Measurements from ENCODE around the gene LMF1.

Gene LMF1

DNA sequence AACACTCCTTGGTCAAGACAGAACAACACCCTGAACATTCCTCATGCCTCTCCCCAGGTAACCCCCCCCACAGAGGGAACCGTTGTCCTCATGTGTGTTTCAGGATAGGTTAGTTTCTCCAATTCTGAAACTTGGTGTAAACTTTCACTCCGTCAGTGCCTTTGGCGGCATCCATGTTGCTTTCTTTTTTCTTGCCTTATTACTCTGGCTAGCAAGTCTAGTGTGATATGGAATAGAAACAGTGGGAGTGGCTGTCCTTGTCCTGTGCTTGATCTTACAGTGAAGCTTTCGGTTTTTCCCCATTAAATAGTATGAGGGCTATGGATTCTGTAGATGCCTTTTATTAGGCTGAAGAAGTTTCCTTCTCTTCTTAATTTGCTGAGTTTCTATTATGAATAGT is 134.6 kb downstream of the LMF1 start:
- no peaks in the 10 kb centered on the region for H3K9me2 ChIP-seq (replicated peaks; ENCODE audit: insufficient read depth, low read length)
- H3K4me2 ChIP-seq (ENCODE audit: low read depth, low read length, poor library complexity, severe bottlenecking), result no peak overlapping the region
- no peak overlapping the region for H3K27ac ChIP-seq (ENCODE audit: low read depth, low read length)
- no peaks in the 10 kb centered on the region; the same call in 1 of the 2 replicates for H3K9me3 ChIP-seq (ENCODE audit: insufficient read depth, low read length)
- H3F3A ChIP-seq (ENCODE audit: insufficient read depth), result no peaks in the 10 kb centered on the region
- H4K20me1 ChIP-seq (ENCODE audit: low read depth, low read length), result no peaks in the 10 kb centered on the region
- H2AFZ ChIP-seq (ENCODE audit: low read depth, low read length, severe bottlenecking), result no peak overlapping the region
- H3K27me3 ChIP-seq (ENCODE audit: low read length), result no peaks in the 10 kb centered on the region
- H3K9ac ChIP-seq (ENCODE audit: low read length), result no peak overlapping the region
- TF ChIP-seq, protein P1, sequence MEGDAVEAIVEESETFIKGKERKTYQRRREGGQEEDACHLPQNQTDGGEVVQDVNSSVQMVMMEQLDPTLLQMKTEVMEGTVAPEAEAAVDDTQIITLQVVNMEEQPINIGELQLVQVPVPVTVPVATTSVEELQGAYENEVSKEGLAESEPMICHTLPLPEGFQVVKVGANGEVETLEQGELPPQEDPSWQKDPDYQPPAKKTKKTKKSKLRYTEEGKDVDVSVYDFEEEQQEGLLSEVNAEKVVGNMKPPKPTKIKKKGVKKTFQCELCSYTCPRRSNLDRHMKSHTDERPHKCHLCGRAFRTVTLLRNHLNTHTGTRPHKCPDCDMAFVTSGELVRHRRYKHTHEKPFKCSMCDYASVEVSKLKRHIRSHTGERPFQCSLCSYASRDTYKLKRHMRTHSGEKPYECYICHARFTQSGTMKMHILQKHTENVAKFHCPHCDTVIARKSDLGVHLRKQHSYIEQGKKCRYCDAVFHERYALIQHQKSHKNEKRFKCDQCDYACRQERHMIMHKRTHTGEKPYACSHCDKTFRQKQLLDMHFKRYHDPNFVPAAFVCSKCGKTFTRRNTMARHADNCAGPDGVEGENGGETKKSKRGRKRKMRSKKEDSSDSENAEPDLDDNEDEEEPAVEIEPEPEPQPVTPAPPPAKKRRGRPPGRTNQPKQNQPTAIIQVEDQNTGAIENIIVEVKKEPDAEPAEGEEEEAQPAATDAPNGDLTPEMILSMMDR (IDR thresholded peaks at IDR 0.05; ENCODE audit: insufficient read depth, low read length, poor library complexity, severe bottlenecking), result no peak
- no peak for TF ChIP-seq EZH2phosphoT487 (conservative IDR thresholded peaks at IDR 0.05; ENCODE audit: low read length)
- H3K4me3 ChIP-seq (ENCODE audit: insufficient read depth, low read length, poor library complexity, severe bottlenecking), result no peak overlapping the region
- H3K79me2 ChIP-seq (ENCODE audit: insufficient read depth, low read length), result no peaks in the 10 kb centered on the region
- no peaks in the 10 kb centered on the region for H3K36me3 ChIP-seq (ENCODE audit: low read length)

DNA sequence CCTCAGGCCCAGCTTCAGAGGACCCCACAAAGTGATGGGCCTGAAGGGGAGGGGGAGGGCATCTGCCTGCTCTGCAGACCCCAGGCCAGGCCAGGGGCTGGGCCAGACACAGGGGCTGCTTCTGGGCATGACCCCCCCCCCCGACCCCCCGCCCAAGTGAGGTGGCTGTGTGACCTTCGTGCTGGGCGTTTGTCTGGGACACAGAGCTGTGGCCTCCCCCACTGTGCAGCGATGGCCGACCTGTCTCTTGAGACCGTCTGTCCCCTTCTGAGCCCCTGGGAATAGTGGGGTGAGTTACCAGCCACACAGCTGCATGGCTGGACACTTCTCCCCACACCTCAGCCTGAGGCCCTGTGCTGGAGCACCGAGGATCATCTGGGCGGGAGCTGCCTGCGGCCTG is 135.4 kb downstream of the LMF1 start:
- Histone ChIP-seq H3K36me3 (ENCODE audit: low read length) (no peaks in the 10 kb centered on the region), H3K79me2 (ENCODE audit: insufficient read depth, low read length) (no peaks in the 10 kb centered on the region), H3K9me3 (ENCODE audit: insufficient read depth, low read length) (no peaks in the 10 kb centered on the region; the same call in 1 of the 2 replicates), H2AFZ (ENCODE audit: low read depth, low read length, severe bottlenecking) (no peak overlapping the region), H3F3A (ENCODE audit: insufficient read depth) (no peaks in the 10 kb centered on the region), H3K9ac (ENCODE audit: low read length) (no peak overlapping the region), H3K4me2 (ENCODE audit: low read depth, low read length, poor library complexity, severe bottlenecking) (no peak overlapping the region), H3K4me3 (ENCODE audit: insufficient read depth, low read length, poor library complexity, severe bottlenecking) (no peak overlapping the region), H4K20me1 (ENCODE audit: low read depth, low read length) (no peaks in the 10 kb centered on the region), H3K9me2 (replicated peaks; ENCODE audit: insufficient read depth, low read length) (no peaks in the 10 kb centered on the region), H3K27ac (ENCODE audit: low read depth, low read length) (no peak overlapping the region), H3K27me3 (ENCODE audit: low read length) (no peaks in the 10 kb centered on the region)
- TF ChIP-seq, protein P1 (IDR thresholded peaks at IDR 0.05; ENCODE audit: insufficient read depth, low read length, poor library complexity, severe bottlenecking), result no peak
- no peak for TF ChIP-seq EZH2phosphoT487 (conservative IDR thresholded peaks at IDR 0.05; ENCODE audit: low read length)

DNA sequence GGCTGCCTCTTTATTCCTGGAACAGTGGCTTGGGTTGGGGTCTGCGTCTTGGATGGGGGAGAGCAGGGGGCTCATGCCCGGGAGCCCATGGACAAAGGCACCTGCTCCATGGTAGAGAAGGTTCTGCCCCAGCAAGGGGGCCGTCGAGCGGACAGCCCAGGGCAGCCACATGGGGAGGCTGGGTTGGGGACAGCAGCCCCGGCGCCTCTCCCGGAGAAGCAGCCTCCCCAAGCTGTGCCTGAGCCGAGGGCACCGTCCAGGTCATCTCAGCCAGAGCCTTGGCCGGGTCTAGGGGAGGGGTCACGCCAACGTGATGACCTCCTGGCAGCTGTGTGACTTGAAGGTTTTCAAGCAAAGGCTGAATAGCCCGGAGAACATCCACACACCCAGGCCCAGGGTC is 137.4 kb downstream of the LMF1 start:
- no peaks in the 10 kb centered on the region for H3K36me3 ChIP-seq (ENCODE audit: low read length)
- H3K27me3 ChIP-seq (ENCODE audit: low read length), result no peaks in the 10 kb centered on the region
- no peak overlapping the region for H2AFZ ChIP-seq (ENCODE audit: low read depth, low read length, severe bottlenecking)
- H3K9me3 ChIP-seq (ENCODE audit: insufficient read depth, low read length), result no peaks in the 10 kb centered on the region; the same call in 1 of the 2 replicates
- H3K4me3 ChIP-seq (ENCODE audit: insufficient read depth, low read length, poor library complexity, severe bottlenecking), result no peak overlapping the region
- no peak for TF ChIP-seq EZH2phosphoT487 (conservative IDR thresholded peaks at IDR 0.05; ENCODE audit: low read length)
- TF ChIP-seq, protein P1 (IDR thresholded peaks at IDR 0.05; ENCODE audit: insufficient read depth, low read length, poor library complexity, severe bottlenecking), result no peak
- no peaks in the 10 kb centered on the region for H3K9me2 ChIP-seq (replicated peaks; ENCODE audit: insufficient read depth, low read length)
- no peak overlapping the region for H3K27ac ChIP-seq (ENCODE audit: low read depth, low read length)
- H3K9ac ChIP-seq (ENCODE audit: low read length), result no peak overlapping the region
- H3F3A ChIP-seq (ENCODE audit: insufficient read depth), result no peaks in the 10 kb centered on the region
- H3K4me2 ChIP-seq (ENCODE audit: low read depth, low read length, poor library complexity, severe bottlenecking), result no peak overlapping the region
- no peaks in the 10 kb centered on the region for H3K79me2 ChIP-seq (ENCODE audit: insufficient read depth, low read length)
- H4K20me1 ChIP-seq (ENCODE audit: low read depth, low read length), result no peaks in the 10 kb centered on the region

Data from SU-DHL-6 (cell line).